HG03469 (cell line): ENCODE results near the gene FAM168B.

Experiments used
- ATAC-seq: cut with Tn5 transposase; IDR thresholded peaks from one replicate; pipeline ENCODE4 v1.9.1; 2021; ENCODE audit warnings: mild to moderate bottlenecking, moderate library complexity, moderate number of reproducible peaks; ENCODE audit not compliant: unreplicated experiment

Gene FAM168B

DNA sequence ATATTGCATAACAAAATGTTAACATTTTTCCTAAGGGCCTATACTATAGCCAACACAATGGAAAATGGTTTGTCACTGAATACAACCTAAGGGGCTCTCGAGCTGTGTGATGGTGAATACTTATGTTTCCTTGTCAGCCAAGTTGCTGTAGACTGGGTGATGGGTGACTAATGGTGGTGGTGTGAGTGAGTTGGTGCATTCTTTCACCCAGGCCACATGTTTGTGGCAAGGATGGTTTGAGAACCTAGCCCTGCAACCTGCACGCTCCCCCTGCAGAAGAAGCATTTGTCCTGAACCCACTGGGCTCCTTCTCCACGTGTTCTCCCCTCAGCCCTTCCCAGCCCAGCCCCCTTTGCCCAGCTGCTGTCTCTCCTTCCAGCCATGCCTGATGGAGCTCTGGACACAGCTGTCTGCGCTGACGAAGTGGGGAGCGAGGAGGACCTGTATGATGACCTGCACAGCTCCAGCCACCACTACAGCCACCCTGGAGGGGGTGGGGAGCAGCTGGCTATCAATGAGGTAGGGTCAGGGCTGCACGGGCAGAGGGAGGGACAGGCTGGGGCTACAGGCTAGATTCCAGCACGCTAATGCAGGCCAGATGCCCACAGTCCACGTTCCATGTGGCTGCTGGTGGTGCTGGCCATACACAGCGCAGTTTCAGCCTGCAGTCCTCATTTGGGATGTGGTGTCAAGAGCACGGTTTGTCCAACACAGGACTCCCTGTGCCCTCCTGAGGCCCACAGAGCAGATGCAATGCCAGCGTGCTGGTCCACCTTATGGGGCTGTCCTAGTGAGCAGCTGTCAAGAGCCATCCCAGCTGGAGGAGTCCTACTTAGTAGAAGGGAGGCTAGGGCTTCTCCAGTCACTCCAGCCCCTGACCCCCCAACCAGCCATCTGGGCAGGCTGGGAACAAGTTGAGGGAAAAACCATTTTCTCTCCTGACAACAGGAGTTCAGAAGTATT, 65.4 kb downstream of the FAM168B start:
- ATAC-seq = no peak

DNA sequence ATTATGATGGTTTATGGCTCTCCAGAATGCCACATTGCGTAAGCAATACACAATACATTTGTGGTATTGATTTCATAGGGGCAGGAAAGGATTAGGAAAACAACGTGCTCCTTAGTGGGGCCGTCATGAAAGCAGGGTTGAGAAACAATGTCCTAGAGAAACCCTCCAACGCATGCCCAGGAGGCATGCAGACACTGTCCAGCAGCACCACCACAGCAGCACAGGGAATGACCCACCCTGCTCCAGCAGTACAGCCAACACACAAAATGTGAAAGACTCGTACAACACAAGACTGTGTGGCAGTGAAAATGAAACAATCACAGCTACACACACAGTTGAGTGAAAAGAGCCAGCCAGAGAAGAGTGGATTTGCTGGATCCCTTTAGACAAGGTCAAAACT, 66.3 kb downstream of the FAM168B start:
- no peak for ATAC-seq

DNA sequence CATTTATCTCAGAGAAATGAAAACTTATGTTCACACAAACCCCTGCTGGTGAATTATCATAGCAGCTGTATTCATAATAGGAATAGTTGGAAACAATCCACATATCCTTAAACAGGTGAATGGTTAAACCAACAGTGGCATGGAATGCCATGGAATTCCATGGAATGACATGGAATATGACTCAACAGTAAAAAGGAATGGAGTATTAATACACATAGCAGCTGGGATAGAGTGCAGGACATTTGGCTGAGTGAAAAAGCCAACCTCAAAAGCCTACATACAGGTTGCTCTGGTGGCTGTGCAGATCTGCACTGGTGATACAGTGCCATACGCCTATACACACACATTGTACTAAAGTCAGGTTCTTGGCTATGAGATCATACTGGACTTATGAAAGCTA, 69.5 kb downstream of the FAM168B start:
- no peak for ATAC-seq

DNA sequence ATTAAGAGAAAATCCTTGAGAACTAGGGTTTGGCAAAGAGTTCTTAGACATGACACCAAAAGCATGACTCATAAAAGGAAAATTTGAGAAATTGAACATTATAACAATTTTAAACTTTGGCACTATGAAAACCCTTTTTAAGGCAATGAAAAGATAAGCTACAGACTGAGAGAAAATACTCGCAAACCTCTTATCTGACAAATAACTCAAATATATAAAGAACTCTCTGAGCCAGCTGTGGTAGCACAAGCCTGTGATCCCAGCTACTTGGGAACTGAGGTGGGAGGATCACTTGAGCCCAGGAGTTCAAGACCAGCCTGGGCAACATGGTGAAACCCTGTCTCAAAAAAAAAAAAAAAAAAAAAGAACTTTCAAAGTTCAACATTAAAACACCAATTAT, 70.5 kb downstream of the FAM168B start:
- ATAC-seq = no peak

DNA sequence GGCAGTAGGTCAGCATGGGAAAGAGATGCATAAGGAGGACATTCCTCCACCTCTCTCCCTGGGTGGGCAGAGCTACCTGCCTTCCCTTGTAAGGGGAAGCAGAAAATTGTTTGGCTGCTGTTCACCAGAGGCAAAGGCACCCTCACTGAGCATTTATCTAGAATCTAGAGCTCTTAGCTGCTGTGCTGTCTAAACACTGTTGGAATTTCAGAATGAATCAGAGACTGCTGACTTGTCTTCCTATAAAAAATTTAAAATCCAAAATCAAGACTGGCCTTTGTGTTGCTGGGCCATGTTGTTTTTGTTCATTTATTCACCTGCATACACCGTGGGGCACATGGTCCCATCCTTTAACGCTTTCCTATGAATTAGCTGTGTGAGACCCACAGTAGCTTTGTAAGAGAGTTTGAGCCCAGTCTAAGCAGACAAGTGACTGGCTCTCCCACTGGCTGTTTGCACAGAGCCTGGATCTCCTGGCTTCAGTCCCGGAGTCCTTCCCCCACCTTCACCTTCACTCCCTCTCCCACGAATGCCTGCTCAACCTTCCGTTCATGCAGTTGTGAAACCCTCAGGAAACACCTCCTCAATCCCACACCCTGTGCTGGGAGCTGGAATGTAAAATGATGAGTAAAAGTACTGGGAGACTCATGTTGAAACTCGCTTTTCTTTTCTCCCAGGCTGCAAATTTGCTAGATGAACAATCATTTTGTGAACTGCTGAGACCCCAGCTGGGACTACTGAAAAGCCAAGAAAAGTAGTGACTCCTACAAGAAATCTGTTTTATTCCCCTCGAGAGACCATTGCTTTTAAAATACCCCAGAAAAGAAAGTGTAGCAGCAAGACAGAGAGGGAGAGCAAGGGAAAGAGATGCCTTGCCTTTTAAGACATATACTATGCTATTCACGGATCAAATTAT, 76.2 kb downstream of the FAM168B start:
- ATAC-seq = no peak

DNA sequence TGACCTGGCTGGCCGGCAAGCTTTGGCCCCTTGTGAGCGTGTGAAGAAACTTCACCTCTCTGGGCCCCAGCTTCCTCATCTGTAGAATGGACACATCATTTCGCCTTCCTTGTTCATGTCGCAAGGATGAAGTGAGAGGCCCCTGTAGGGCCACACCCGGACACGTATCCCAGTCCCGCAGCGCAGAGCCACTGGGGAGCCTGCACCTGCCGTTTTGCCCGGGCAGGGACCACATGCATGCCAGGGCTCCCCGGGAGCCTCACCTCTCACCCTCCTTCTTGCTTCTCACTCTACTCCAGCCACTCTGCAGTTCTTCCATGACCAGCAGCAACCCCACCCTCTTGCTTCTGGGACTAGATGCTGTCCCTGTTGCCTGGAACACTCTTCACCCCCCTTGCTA, 77.5 kb downstream of the FAM168B start:
- ATAC-seq = no peak

DNA sequence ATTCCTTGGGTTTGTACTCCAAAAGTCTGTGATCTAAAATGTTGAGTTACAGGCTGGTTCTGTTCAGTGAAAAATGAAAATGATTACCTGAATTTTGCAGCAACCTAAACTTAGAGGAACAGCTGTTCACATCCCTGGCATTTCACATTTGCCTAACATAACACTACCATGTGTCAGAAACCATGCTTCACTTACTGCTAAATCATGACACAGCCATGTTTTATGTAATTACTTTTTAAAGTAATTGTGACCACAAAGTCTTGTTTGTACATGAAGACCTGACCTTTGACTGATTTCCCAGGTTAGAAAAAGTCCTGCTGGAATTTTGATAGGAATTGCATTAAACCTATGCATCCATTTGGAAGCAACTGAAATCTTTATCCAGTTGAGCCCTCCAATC, 79.1 kb downstream of the FAM168B start:
- ATAC-seq = no peak

DNA sequence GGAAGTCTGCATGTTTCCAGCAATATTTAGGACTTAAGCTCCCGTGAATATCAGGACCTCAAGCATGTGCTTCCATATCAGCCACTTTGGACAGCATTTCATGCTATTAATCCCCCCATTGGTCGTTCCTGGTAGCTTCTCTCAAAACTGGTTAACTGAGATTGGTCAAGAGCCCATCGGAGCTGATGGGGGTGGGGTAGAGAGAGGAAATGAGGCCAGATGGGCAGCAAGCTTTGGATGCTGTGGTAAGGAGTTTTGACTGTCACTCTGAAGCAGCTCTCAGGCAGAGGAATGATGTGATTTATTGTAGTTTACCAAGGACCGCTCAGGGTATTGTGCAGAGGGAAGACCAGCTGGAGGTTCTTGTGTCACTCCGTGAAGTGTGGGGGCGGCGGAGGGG, 81.8 kb downstream of the FAM168B start:
- ATAC-seq = no peak

DNA sequence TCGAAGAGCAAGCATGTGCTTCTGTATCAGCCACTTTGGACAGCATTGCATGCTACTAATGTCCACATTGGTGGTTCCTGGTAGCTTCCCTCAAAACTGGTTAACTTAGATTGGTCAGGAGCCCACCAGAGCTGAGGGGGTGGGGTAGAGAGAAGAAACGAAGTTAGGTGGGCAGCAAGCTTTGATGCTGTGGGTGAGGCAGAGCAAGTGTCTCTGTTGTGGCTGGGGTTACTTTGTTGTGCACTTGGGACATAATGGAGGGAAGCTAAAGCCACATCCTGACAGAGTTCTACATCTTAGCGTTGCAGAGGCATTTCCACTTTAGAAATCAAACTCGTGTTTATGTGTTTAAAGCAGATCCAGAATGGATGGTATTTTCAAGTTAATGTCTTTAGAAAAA, 82.7 kb downstream of the FAM168B start:
- ATAC-seq = no peak

DNA sequence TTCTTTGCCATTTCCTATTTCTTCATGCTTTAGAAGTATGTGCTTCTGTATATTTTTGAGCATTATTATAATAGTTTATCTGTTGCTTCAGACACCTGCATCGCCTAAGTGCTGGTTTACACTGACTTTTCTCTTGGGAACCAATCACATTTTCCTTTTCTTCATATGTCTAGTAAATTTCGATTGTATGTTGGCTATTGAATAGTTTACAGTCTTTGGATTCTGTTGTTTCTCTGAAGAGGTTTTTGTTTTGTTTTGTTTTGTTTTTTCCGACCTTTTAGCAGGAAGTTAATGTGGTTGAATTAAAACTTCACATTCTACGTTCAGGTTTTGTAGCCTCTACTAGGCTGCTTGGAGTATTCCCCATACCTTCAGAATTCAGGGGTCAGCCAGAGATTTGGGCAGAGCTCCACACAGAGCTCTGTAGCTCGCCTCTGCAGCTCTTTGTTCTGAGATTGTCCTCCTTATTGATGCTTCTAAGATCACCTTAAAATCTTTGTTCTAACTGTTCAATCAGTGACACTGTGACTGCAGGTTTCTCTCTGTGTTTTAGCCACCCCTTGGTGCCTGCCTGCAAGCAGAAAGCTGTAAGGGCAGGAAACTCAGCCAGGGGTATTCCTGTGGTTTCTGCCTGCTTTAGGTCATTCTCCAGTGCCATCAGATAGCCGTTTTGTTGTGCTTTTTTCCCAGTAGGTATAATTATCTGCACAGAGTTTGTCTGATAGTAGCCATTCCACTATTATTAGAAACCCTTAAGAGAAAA, 83.4 kb downstream of the FAM168B start:
- ATAC-seq = no peak

DNA sequence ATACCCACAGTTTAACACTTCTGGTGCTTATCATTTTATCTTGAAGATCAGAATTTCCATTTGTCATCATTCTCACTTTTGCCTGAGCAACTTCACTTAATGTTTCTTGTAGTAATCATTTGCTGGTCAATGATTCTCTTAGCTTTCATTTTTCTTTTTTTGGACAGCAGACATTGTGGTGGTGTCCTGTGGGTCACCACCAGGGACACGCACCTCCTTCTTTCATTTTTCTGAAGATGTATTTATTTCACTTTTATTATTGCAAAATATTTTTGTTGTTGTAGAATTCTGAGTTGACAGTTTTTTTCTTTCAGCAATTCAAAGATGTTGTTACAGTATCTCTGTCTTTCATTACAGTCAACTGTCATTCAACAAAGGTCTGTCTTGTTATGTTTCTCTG, 84.3 kb downstream of the FAM168B start:
- ATAC-seq = no peak

DNA sequence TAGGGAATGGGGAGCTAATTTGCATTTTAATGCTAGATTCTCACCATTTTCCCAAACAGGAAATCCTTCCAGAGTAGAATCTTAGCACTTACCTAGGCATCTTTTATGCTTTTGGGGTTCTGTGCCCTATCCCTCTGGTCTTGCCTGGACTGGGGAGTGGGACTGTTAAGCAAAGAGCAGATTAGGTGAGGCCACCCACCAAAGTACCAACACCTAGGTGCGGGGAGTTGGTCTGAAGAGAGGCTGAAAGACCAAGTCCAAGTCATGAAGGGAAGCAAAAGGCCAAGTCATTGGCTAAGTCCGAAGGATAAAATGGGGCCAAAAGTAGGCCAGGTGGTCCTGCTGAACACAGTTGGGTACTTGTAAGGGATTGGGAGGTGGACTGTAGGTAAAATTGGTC, 86.7 kb downstream of the FAM168B start:
- no peak for ATAC-seq

DNA sequence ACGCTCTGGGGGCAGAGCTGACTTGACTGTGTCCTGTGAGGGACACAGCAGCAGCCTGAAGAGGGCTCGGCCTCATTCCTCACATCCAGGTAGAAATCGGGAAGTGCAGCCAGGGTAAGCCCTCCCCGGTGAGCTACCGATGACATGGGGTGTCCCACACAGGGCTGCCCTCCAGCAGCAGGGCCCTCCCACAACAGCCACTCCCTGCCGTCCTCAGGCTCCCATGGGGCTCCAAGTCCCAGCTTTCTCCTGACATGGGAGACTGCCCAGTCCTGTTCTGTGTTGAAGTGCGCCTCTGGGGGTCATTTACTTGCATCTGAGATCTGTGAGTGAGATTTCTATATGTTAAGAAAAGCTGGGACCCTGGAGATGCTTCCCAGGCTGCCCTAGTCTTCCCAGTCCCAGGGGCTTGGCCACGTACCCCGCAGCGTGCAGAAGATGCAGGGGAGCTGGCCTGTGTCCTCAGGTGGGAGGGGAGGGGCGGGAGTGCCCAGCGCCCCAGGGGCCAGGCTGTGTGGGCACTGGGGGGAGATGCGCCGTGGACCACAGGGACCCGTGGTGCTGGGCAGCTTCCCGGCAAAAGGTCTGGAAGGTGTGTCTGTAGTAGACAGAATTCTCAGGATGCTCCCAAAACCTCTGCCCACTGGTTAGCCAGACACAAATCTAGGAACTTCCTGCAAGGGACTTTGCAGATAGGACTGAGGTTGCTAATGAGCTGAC, 87.9 kb downstream of the FAM168B start:
- ATAC-seq = no peak

DNA sequence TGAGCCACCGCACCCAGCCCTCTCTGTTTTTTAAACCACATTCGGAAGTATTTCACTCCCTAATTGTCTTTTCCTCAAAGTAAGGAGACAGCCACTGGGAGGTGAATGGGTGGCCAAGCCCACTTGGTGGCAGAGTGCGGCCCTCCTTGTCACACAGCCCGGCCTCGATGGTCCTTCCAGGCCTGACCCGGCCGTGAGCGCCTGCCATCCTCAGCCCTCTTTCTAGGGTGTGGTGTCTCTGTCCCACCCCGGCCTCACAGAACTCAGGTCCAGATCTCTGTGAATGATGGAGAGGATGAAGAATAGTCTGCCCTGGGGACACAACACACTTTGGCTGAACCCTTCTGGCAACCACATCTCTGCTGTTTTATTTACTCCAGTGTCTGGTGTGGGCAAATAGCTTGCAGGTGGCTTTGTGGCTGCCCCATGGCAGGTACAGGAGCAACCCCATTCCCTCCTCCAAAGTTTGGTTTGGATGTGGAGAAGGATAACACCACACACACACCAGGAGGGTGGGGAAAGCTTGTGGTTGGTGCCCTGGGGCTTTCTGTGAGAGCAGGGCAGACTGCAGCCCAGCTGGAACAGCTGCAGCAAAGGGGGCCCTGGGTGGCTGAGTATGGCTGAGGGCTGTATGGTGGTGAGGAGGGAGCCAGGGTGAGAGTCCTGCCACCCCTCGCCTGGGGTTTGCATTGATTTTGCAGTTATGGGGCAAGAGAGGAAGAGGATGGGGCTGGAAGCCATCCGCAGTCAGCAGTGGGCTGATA, 88.6 kb downstream of the FAM168B start:
- no peak for ATAC-seq

DNA sequence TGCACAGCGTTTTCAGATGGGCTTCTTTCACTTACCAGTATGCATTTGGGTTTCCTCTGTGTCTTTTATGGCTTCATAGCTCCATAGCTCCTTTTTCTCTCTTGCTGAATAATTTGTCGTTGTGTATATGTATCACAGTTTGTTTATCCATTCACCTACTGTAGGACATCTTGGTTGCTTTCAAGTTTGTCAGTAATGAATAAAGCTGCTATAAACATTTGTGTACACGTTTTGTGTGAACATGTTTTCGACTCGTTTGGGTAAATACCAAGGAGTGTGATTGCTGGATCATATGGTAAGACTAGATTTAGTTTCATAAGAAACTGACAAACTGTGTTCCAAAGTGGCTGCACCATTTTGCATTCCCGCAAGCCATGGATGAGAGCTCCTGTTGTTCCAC, 94.7 kb downstream of the FAM168B start:
- ATAC-seq = no peak
